ENCODE results near the gene WASL.
"Not testable (repeated sequence)": the region's sequence is repeated elsewhere in the genome, so short reads cannot be mapped to it uniquely, and the experiment has no call there.

WASL gene

DNA sequence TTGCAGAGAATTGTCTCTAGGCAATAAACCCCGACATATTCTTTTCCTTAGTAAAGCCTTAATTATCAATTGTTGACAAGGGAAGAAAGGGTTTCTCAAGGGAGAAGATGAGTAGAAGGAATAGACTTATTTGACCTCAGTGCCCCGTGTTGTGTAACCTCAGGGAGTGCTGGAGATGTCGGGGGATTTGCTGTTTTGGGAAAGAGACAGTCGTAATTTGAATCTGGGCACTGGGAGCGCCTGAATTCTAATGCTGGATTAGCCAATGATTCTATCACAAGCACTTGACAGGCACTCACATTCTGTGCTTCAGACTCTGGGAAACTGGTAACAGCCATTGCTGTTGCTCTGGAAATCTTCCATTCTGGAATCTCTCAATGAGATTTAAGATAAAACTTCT, 106.9 kb downstream of the WASL start:
- no peak for DNase-seq
- TF ChIP-seq POLR2A (IDR thresholded peaks at IDR 0.05; ENCODE audit: low read length) = no peak
- no peak for TF ChIP-seq GATA1 (IDR thresholded peaks at IDR 0.05; ENCODE audit: low read depth, low read length)

DNA sequence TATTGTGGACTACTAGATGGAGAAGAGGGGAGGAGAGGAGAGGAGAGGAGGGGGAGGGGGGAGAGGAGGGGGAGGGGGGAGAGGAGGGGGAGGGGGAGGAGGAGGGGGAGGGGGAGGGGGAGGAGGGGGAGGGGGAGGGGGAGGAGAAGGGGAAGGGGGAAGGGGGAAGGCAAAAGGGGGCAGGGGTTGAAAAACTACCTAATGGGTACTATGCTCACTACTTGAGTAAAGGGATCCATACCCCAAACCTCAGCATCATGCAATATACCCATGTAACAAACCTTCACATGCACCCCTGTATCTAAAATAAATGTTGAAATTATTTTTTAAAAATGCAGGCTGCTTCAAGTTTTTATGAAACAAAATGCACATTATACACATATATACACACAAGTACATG, 108.2 kb downstream of the WASL start:
- TF ChIP-seq POLR2A (IDR thresholded peaks at IDR 0.05; ENCODE audit: low read length) (no peak), GATA1 (IDR thresholded peaks at IDR 0.05; ENCODE audit: low read depth, low read length) (no peak)
- no peak for DNase-seq

DNA sequence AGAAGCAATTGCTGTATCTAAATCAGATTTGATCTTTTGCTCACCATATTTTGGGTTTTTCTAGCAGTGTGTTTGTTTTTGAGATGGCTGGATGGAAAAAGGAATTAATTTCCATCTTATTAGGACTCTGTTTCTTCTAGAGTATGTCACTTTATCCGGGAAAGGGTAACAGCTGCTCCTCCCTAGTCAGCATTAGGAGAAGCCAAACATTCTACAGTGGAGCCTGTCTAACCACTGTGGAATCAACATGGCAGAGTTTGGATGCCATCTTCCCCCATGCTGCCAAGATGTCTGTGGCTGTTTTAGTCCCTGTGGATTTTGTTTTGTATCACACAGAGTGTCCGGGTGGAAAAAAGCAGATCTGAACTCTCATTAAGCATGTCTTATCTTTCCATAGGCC, 109.2 kb downstream of the WASL start:
- TF ChIP-seq POLR2A (IDR thresholded peaks at IDR 0.05; ENCODE audit: low read length) (no peak), GATA1 (IDR thresholded peaks at IDR 0.05; ENCODE audit: low read depth, low read length) (no peak)

DNA sequence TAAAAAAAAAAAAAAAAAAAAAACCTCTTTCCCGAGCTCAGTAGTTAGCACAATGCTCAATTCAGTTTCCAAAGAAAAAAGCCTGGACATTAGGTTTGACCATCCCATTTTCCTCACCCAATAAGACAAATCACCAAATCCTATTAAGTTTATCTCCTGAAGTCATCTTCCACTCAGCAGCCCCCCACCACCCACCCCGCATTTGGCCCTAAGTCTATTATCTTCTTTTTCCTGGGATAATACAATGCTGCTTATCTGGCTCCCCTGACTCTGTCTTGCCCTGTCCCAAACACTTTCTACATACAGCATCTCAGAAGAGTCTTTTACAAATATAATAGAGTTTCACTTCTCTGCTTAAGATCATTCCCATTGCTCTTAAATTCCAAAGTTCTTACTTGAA, 110.9 kb downstream of the WASL start:
- TF ChIP-seq POLR2A (IDR thresholded peaks at IDR 0.05; ENCODE audit: low read length) = no peak
- TF ChIP-seq GATA1 (IDR thresholded peaks at IDR 0.05; ENCODE audit: low read depth, low read length) = no peak
- no peak for DNase-seq

More for the DNA sequence above, 109.2 kb downstream of the WASL start:
- DNase-seq = no peak

DNA sequence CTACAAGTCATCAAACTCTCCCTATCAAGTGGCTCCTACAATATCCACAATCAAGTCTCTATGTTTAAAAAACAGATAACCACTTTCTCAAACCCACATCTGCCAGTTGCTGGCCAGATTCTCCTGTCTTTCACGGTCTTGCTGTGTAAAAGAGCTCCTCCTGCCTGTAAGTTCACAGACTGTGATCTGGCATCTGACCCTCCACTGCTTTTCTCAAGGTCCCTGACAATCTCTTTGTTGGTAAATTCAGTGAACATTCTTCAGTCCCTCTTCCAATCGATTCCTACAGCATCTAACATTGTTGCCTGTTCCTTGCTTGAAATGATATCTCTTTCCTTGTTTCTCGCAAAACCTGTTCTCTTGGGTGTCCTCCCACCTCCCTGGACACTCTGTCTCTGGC, 111.6 kb downstream of the WASL start:
- TF ChIP-seq POLR2A (IDR thresholded peaks at IDR 0.05; ENCODE audit: low read length) (no peak), GATA1 (IDR thresholded peaks at IDR 0.05; ENCODE audit: low read depth, low read length) (no peak)
- no peak for DNase-seq

DNA sequence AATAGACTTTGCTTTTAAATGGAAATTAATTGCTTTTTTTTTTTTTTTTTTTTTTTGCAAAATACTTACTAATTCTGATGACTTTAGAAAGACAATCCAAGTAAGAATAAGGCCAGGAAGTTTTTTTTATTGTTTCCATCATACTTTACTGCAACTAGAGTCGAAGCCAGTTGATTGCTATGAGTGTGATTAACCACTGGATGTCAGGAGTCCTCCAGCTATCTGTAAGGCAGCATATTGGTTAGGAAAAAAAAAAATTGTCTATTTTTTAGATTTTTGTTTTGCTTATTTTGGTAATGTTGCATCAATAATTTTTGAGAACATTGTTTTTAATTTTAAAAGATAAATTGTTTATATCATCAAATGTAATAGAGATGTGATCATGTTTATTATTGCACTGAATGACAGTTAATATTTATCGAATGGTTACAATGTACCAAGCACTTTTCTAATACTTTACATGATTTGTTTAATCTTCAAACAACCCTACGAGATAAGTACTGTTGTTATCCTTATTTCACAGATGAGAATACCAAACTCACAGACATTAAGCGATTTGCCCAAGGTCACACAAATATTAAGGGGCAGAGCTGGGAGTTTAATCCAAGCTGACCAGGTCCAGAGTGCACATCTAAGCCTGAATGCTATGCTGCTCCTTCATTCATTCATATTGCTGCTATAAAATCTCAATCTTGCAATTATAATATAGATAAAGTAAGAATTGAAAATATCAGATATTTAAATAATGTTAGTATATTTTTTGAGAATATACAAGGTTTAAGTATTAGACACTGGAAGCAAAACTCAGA, 113.0 kb downstream of the WASL start:
- DNase-seq = peak; percentile 2 to 28
- TF ChIP-seq GATA1 (IDR thresholded peaks at IDR 0.05; ENCODE audit: low read depth, low read length) (no peak), POLR2A (IDR thresholded peaks at IDR 0.05; ENCODE audit: low read length) (no peak)

DNA sequence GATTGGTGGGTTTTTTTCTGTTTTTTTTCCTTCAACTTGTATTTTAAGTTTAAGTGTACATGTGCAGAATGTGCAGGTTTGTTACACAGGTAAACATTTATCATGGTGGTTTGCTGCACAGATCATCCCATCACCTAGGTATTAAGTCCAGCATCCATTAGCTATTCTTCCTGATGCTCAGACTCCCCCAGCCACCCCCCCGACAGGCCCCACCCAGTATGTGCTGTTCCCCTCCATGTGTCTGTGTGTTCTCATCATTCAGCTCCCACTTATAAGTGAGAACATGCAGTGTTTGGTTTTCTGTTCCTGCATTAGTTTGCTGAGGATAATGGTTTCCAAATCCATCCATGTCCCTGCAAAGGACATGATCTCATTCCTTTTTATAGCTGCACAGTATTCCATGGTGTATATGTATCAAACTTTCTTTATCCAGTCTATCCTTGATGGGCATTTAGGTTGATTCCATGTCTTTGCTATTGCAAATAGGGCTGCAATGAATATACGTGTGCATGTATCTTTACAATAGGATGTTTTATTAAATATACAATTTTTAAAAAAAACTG, 114.7 kb downstream of the WASL start:
- DNase-seq = not testable (repeated sequence)

DNA sequence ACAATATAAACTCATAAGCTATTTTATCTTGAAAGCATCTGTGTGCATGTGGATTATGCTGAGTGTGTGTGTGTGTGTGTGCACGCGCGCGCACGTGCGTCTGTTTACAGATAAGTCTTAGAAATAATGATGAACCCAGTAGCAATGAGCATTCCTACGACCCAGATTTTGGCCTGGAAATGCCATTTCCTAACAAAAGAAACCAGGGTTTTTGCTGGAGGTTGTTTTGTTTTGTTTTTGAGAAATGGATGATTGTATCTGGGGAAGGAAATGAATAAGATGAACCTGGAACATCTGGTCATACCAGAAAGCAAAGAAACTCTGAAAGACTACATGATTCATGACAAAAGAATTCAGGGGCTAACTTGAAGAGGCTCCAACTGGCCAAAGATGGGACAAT, 115.2 kb downstream of the WASL start:
- TF ChIP-seq POLR2A (IDR thresholded peaks at IDR 0.05; ENCODE audit: low read length) (no peak), GATA1 (IDR thresholded peaks at IDR 0.05; ENCODE audit: low read depth, low read length) (no peak)
- no peak for DNase-seq

DNA sequence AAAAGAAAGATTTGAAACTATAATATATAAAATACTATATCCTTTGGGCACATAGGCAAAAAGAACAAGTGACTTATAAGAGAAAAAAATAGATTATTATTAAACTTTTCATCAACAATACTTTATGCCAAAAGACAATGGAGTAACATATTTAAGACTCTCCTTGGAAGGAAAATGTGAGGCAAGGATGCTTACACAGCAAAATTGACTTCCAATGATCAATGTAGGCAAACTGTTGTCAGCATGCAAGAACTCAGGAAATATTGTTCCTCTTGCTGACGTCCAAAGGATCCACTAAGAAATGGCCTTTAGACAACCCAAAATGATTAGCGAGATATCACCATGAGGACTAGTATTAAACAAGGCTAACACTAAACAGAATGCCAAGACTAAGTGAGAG, 116.0 kb downstream of the WASL start:
- TF ChIP-seq GATA1 (IDR thresholded peaks at IDR 0.05; ENCODE audit: low read depth, low read length) = no peak
- TF ChIP-seq POLR2A (IDR thresholded peaks at IDR 0.05; ENCODE audit: low read length) = no peak
- no peak for DNase-seq

Measured in erythroblast (primary cell).